NCI-H82 treated with DMSO at 0.1 percent for 48 hours (cell line): Measurements from ENCODE around the gene TAX1BP1.

Experiments
- DNase-seq: peaks from one replicate; lab custom pipeline; 2025; ENCODE audit not compliant: unreplicated experiment; lab: John Stamatoyannopoulos, UW

Gene TAX1BP1

DNA sequence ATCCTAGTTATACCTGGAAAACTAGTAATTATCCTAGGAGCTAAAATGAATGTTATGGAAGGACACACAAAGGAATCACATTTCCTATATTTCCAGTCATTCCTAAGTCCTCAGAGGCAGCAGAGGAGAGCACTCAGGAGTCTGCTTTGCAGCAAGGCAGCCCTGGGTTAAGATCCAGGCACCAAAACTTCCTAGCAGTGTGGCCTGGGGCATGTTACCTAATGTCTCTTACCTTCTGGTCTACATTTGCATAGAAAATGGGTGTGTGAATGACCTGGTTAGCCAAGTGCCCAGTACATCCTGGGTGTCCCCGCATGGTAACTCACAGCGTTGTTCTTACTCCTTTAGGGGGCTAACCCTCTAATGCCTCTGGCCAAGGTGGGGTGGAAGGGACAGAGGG is 135.9 kb downstream of the TAX1BP1 start:
- no peak for DNase-seq

GRCh38 chr7:27876756-27877155 is 136.8 kb downstream of the TAX1BP1 start:
- DNase-seq: no peak
